ENCODE measurements around the gene CDH16. TPM values are rescaled to one million over a fixed set of nuclear protein-coding genes. Genes with fewer than 3 reads are reported as not detected.
"Not testable (repeated sequence)": the region's sequence is repeated elsewhere in the genome, so short reads cannot be mapped to it uniquely, and the experiment has no call there.

The CDH16 gene
- total RNA-seq, 1 donor from 2014 or later: 0.81 TPM

- H3K4me3 ChIP-seq (ENCODE audit: low read depth, low read length): no peak overlapping the region
- no peak for DNase-seq (ENCODE audit: low read depth)
- no peak for TF ChIP-seq CTCF (conservative IDR thresholded peaks at IDR 0.05; ENCODE audit: low read depth, low read length)
Measured at GRCh38 chr16:66939366-66939765, 20.7 kb upstream of the CDH16 start.

- TF ChIP-seq CTCF (conservative IDR thresholded peaks at IDR 0.05; ENCODE audit: low read depth, low read length): no peak
- H3K4me3 ChIP-seq (ENCODE audit: low read depth, low read length): no peak overlapping the region
- no peak for DNase-seq (ENCODE audit: low read depth)
Measured at GRCh38 chr16:66937725-66938337, 19.1 kb upstream of the CDH16 start.

- no peak overlapping the region for H3K4me3 ChIP-seq (ENCODE audit: low read depth, low read length)
- no peak for TF ChIP-seq CTCF (conservative IDR thresholded peaks at IDR 0.05; ENCODE audit: low read depth, low read length)
- no peak for DNase-seq (ENCODE audit: low read depth)
Measured at GRCh38 chr16:66936889-66937554, 18.3 kb upstream of the CDH16 start.

DNA sequence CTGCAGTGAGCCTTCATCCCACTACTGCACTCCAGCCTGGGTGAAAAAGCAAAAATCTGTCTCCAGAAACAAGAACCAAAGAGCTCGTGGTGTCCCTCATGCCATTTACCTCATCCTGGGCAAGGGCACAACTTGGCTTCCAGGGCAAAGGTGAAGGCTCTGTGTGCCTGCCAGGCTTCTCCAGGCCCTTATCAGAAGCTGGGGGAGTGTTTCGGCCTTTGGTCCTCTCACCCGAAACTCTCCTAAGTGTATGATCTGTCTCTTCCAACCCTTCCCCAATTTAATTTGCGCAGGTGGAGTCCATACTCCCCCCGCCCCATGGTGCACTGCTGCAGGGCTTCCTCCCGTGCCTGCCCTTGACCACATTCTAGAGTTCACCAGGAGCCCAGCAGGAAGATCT lies 17.8 kb upstream of the CDH16 start:
- TF ChIP-seq CTCF (conservative IDR thresholded peaks at IDR 0.05; ENCODE audit: low read depth, low read length): no peak
- no peak for DNase-seq (ENCODE audit: low read depth)
- peak overlapping the region; percentile 78 for H3K4me3 ChIP-seq (ENCODE audit: low read depth, low read length)

DNA sequence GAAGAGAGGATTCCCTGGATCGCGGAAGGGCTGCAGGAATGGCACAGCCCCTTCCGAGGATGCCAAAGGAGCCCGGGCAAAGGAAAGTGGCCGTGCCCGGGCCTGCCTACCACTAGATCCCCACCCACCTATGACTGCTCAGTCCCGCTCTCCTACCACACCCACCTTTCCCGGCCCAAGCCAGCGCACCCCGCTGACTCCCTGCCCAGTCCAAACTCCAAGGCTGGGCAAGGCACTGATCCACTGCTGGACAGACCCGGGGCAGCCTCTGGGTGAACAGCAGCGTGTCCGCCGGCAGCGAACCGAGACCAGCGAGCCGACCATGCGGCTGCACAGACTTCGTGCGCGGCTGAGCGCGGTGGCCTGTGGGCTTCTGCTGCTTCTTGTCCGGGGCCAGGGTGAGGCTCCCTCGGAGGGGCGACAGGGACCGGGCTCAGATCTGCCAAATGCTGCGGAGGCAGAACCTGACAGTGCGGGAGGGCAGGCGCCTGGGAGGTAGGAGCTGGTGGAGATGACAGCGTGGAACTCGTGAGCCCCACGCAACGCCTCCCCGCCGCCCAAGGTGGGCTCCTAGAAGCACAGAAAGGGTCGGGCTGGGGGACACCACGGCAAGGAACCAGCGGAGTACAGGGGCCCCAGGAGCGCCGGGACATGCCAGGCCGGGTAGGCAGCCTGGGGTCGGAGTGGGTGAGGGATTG lies 16.8 kb upstream of the CDH16 start, which contains the start of gene CES2:
Gene CES2, plus strand, starts transcription at position 203 of the 698 bp plus-strand sequence. Its CDS starts 120 bp downstream, at position 323.
- no peak for TF ChIP-seq CTCF (conservative IDR thresholded peaks at IDR 0.05; ENCODE audit: low read depth, low read length)
- no peak for DNase-seq (ENCODE audit: low read depth)
- H3K4me3 ChIP-seq (ENCODE audit: low read depth, low read length): peak within 1 kb of the TSS; percentile 78

DNA sequence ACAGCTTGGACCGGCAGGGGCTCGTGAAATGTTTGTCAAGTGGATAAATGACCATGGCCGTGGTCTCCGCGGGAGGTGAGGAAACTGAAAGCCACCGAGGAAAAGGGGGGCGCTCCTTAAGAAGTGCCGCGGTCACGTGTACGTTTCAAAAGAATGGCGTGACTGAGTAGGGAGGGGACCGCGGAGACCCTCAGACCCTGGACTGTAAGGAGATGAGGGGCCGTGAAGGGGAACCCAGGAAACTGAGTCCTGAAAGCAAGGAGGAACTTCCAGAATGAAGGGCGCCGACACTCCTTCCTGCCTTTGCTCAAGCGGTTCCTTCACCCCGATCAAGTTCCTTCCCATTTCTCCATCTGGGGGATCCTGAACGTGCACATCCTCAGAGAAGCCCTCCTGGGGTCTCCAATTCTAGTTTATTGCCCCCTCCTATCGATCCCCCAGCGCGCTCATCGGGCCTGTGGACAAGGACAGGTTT lies 16.2 kb upstream of the CDH16 start:
- H3K4me3 ChIP-seq (ENCODE audit: low read depth, low read length): peak overlapping the region; percentile 78
- DNase-seq (ENCODE audit: low read depth): not testable (repeated sequence)

GRCh38 chr16:66934138-66934838 lies 15.6 kb upstream of the CDH16 start, which contains the start of gene CIAO2B:
Gene CIAO2B, minus strand, starts transcription at chr16:66934402. Its CDS starts 38 bp downstream, at chr16:66934364.
- no peak for TF ChIP-seq CTCF (conservative IDR thresholded peaks at IDR 0.05; ENCODE audit: low read depth, low read length)
- peak within 1 kb of the TSS; percentile 78 for H3K4me3 ChIP-seq (ENCODE audit: low read depth, low read length)
- no peak for DNase-seq (ENCODE audit: low read depth)

Data from epithelial cell of proximal tubule (primary cell).